Type B pancreatic cell (in vitro differentiated cells): ENCODE measurements around the gene CCNL1. TPM values are rescaled to one million over a fixed set of nuclear protein-coding genes. Genes with fewer than 3 reads are reported as not detected.
"Not testable (repeated sequence)": the region's sequence is repeated elsewhere in the genome, so short reads cannot be mapped to it uniquely, and the experiment has no call there.

Experiments
- DNase-seq: peaks from one replicate; pipeline ENCODE4 v3.0.0; 2021; ENCODE audit warnings: mixed read lengths; ENCODE audit not compliant: unreplicated experiment; ENCODE audit errors: extremely low spot score
- H3K27ac Mint-ChIP-seq: 2 replicates; pipeline ENCODE4 v1.8.0; 2021; ENCODE audit warnings: mild to moderate bottlenecking, mixed read lengths
- H3K27me3 Mint-ChIP-seq: 2 replicates; pipeline ENCODE4 v1.8.0; 2021; ENCODE audit warnings: mixed read lengths
- H3K36me3 Mint-ChIP-seq: 2 replicates; pipeline ENCODE4 v1.8.0; 2021; ENCODE audit warnings: mixed read lengths
- H3K4me1 Mint-ChIP-seq: one replicate; pipeline ENCODE4 v1.8.0; 2021; ENCODE audit warnings: mixed read lengths; ENCODE audit not compliant: unreplicated experiment
- H3K4me3 Mint-ChIP-seq: 2 replicates; pipeline ENCODE4 v1.8.0; 2021; ENCODE audit warnings: mild to moderate bottlenecking, mixed read lengths
- H3K9me3 Mint-ChIP-seq: 2 replicates; pipeline ENCODE4 v1.8.0; 2021; ENCODE audit warnings: mixed read lengths
- total RNA-seq: library from RNA; stranded (reverse); gene quantifications from 2 replicates; pipeline ENCODE4 v1.2.1, GENCODE V29; 2021; ENCODE audit warnings: low replicate concordance
- TF ChIP-seq, protein P1 (sequence below): fragments of 200-600 bp; sonication (generic); conservative IDR thresholded peaks from 2 replicates; pipeline ENCODE4 v1.5.0; 2021; ENCODE audit warnings: antibody characterized with exemption, mild to moderate bottlenecking

CCNL1 gene
- total RNA-seq, 1 donor from 2014 or later, result 145 TPM

DNA sequence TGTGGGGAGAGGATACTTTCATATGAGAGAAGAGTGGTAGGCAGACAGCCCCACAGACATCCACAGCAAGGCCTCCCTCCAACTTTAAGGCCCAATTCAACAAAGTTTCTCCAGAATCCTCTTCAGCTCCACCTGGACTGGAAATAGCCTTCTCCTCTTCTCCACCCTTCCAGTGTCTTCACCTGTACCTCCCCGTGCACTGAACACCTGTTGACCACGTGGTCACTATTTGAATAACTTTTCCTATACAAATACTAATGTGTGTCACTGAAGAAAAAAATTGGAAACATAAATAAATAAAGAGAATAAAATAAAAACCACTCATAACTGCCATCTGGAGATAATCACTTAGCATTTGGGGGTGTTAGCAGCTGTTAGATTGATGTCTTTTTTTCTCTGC is 52.9 kb downstream of the CCNL1 start:
- Mint-ChIP-seq H3K36me3 (no peaks in the 10 kb centered on the region), H3K4me3 (no peak overlapping the region)

GRCh38 chr3:157104928-157105652 is 54.9 kb downstream of the CCNL1 start:
- Mint-ChIP-seq H3K27me3 (no peaks in the 10 kb centered on the region), H3K27ac (peak overlapping the region; percentile 58), H3K9me3 (no peaks in the 10 kb centered on the region), H3K4me1 (peaks cover 46% of the 10 kb centered on the region), H3K36me3 (no peaks in the 10 kb centered on the region), H3K4me3 (no peak overlapping the region)
- no peak for DNase-seq
- TF ChIP-seq, protein P1, sequence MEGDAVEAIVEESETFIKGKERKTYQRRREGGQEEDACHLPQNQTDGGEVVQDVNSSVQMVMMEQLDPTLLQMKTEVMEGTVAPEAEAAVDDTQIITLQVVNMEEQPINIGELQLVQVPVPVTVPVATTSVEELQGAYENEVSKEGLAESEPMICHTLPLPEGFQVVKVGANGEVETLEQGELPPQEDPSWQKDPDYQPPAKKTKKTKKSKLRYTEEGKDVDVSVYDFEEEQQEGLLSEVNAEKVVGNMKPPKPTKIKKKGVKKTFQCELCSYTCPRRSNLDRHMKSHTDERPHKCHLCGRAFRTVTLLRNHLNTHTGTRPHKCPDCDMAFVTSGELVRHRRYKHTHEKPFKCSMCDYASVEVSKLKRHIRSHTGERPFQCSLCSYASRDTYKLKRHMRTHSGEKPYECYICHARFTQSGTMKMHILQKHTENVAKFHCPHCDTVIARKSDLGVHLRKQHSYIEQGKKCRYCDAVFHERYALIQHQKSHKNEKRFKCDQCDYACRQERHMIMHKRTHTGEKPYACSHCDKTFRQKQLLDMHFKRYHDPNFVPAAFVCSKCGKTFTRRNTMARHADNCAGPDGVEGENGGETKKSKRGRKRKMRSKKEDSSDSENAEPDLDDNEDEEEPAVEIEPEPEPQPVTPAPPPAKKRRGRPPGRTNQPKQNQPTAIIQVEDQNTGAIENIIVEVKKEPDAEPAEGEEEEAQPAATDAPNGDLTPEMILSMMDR, result no peak

More for the DNA sequence above, 52.9 kb downstream of the CCNL1 start:
- Mint-ChIP-seq H3K27me3 (no peaks in the 10 kb centered on the region), H3K9me3 (no peaks in the 10 kb centered on the region), H3K27ac (no peak overlapping the region), H3K4me1 (peaks cover 44% of the 10 kb centered on the region)
- no peak for DNase-seq
- TF ChIP-seq, protein P1, result no peak

GRCh38 chr3:157104521-157104920 is 55.4 kb downstream of the CCNL1 start:
- Mint-ChIP-seq H3K36me3 (no peaks in the 10 kb centered on the region), H3K9me3 (no peaks in the 10 kb centered on the region), H3K27ac (no peak overlapping the region), H3K4me1 (peaks cover 42% of the 10 kb centered on the region), H3K27me3 (no peaks in the 10 kb centered on the region), H3K4me3 (no peak overlapping the region)
- DNase-seq, result no peak
- TF ChIP-seq, protein P1, result no peak

DNA sequence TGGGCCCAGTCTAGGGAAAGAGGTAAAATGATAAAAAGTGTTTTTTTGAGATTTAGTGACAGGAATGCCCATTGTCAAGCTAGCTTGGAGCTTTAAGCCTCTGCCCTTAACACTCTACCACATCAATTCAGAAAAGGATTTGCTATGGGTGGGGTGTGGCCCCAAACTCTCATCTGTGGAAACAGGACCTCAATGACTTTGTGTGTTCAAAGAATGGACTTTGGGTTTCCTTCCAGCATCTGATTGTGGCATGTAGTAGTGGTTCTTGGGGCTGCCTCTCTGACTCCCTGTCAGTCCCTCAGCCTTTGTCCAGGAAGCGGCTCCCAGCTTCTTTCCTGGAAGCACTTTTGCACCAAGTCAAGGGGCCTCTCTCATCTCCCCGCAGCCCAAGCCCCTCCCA is 56.1 kb downstream of the CCNL1 start:
- peaks cover 49% of the 10 kb centered on the region for H3K4me1 Mint-ChIP-seq
- no peak overlapping the region for H3K4me3 Mint-ChIP-seq
- DNase-seq, result no peak
- H3K27ac Mint-ChIP-seq, result no peak overlapping the region
- TF ChIP-seq, protein P1, result no peak
- no peaks in the 10 kb centered on the region for H3K9me3 Mint-ChIP-seq
- no peaks in the 10 kb centered on the region for H3K36me3 Mint-ChIP-seq
- no peaks in the 10 kb centered on the region for H3K27me3 Mint-ChIP-seq

- TF ChIP-seq, protein P1, result no peak
- H3K27me3 Mint-ChIP-seq, result no peaks in the 10 kb centered on the region
- no peak for DNase-seq
- H3K36me3 Mint-ChIP-seq, result no peaks in the 10 kb centered on the region
- no peak overlapping the region for H3K27ac Mint-ChIP-seq
- H3K9me3 Mint-ChIP-seq, result no peaks in the 10 kb centered on the region
- peaks cover 45% of the 10 kb centered on the region for H3K4me1 Mint-ChIP-seq
- no peak overlapping the region for H3K4me3 Mint-ChIP-seq
These were observed 56.7 kb downstream of the CCNL1 start for GRCh38 chr3:157103280-157103679.

DNA sequence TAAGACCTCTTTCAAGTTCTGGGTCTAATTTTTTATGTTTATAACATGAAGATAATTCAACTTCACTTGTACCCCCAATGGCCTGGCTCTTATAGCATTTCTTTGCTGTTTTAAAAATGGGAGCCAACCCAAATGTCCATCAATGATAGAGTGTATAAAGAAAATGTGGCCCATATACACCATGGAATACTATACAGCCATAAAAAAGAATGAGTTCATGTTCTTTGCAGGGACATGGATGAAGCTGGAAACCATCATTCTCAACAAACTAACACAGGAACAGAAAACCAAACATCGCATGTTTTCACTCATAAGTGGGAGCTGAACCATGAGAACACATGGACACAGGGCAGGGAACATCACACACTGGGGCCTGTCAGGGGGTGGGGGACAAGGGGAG is 57.4 kb downstream of the CCNL1 start:
- peaks cover 43% of the 10 kb centered on the region for H3K4me1 Mint-ChIP-seq
- not testable (repeated sequence) for H3K9me3 Mint-ChIP-seq, H3K27ac Mint-ChIP-seq, DNase-seq, H3K4me3 Mint-ChIP-seq, H3K27me3 Mint-ChIP-seq, H3K36me3 Mint-ChIP-seq
